DOHH2 (cell line): ENCODE results near the gene C1QA.

Experiments used
- H3F3A ChIP-seq: fragments of 200-600 bp; sonication (generic), shearing (Covaris generic); 2 replicates; pipeline ENCODE4 v1.6.0; 2016; ENCODE audit warnings: antibody characterized with exemption, mild to moderate bottlenecking; ENCODE audit not compliant: control insufficient read depth, insufficient read depth
- H3K27ac ChIP-seq: fragments of 200-600 bp; sonication (generic); 2 replicates; pipeline ENCODE4 v1.5.1; 2014; ENCODE audit warnings: low read depth, mild to moderate bottlenecking, low read length, moderate library complexity
- H3K27me3 ChIP-seq: fragments of 200-600 bp; sonication (generic); 2 replicates; pipeline ENCODE4 v1.6.1; 2014; ENCODE audit warnings: mild to moderate bottlenecking, low read length, mixed read lengths; ENCODE audit not compliant: control insufficient read depth
- H3K36me3 ChIP-seq: fragments of 200-600 bp; sonication (generic); 2 replicates; pipeline ENCODE4 v1.6.1; 2014; ENCODE audit warnings: mild to moderate bottlenecking, low read length, moderate library complexity, mixed read lengths; ENCODE audit not compliant: control insufficient read depth
- H3K4me1 ChIP-seq: fragments of 200-600 bp; sonication (generic); 2 replicates; pipeline ENCODE4 v1.6.1; 2014; ENCODE audit warnings: mild to moderate bottlenecking, low read length, mixed read lengths; ENCODE audit not compliant: control insufficient read depth
- H3K4me2 ChIP-seq: fragments of 200-600 bp; sonication (generic); 2 replicates; pipeline ENCODE4 v1.6.0; 2014; ENCODE audit warnings: mild to moderate bottlenecking, low read length, moderate library complexity
- H3K4me3 ChIP-seq: fragments of 200-600 bp; sonication (generic); 2 replicates; pipeline ENCODE4 v1.5.1; 2014; ENCODE audit warnings: mild to moderate bottlenecking, low read length, mixed read lengths
- H3K79me2 ChIP-seq: fragments of 200-600 bp; sonication (generic); 2 replicates; pipeline ENCODE4 v1.6.1; 2014; ENCODE audit warnings: mild to moderate bottlenecking, low read length, mixed read lengths; ENCODE audit not compliant: control insufficient read depth
- H3K9me2 ChIP-seq: fragments of 200-600 bp; sonication (generic); replicated peaks from 2 replicates; pipeline ENCODE4 v1.6.1; 2014; ENCODE audit warnings: mild to moderate bottlenecking, low read length, mixed read lengths; ENCODE audit not compliant: control insufficient read depth
- H3K9me3 ChIP-seq: fragments of 200-600 bp; sonication (generic); 2 replicates; pipeline ENCODE4 v1.6.1; 2014; ENCODE audit warnings: antibody characterized with exemption, low read length, mixed read lengths; ENCODE audit not compliant: control insufficient read depth, insufficient read depth
- H4K20me1 ChIP-seq: fragments of 200-600 bp; sonication (generic); 2 replicates; pipeline ENCODE4 v1.6.0; 2014; ENCODE audit warnings: low read depth, mild to moderate bottlenecking, antibody characterized with exemption, low read length, moderate library complexity; ENCODE audit not compliant: control insufficient read depth, insufficient read depth
- EZH2phosphoT487 ChIP-seq: fragments of 200-600 bp; sonication (generic); IDR thresholded peaks from 2 replicates; pipeline ENCODE4 v1.6.1; 2017; ENCODE audit warnings: borderline replicate concordance, mild to moderate bottlenecking, antibody characterized with exemption, low read length, moderate library complexity, mixed read lengths
- TF ChIP-seq, protein P1 (sequence below): fragments of 200-600 bp; sonication (generic); IDR thresholded peaks from one replicate; pipeline ENCODE4 v1.5.1; 2014; ENCODE audit warnings: antibody characterized with exemption, mild to moderate bottlenecking, low read depth, low read length; ENCODE audit not compliant: poor library complexity, severe bottlenecking

C1QA gene

DNA sequence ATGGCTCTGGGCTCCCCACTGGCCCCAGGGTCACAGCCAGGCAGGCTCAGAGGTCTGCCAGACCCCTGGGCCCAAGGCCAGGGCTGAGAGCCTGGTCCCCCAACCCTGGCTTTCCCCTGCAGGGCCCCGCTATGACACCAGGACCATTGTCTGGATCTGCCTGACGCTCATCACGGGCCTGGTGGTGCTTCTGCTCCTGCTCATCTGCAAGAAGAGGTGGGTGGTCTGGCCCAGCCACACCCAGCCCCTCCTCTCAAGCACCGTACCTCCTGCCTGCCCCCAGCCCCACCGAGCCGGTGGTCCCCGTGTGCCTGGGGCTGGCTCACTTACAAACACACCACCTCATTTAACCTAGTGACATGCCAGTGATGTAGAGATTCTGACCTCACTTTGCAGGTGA lies 41.3 kb upstream of the C1QA start:
- H3K36me3 ChIP-seq, result no peaks in the 10 kb centered on the region
- H3K27ac ChIP-seq, result no peak overlapping the region
- no peak overlapping the region for H3K4me2 ChIP-seq
- no peaks in the 10 kb centered on the region for H3K79me2 ChIP-seq
- no peaks in the 10 kb centered on the region for H3K9me2 ChIP-seq
- TF ChIP-seq EZH2phosphoT487, result no peak
- TF ChIP-seq, protein P1, sequence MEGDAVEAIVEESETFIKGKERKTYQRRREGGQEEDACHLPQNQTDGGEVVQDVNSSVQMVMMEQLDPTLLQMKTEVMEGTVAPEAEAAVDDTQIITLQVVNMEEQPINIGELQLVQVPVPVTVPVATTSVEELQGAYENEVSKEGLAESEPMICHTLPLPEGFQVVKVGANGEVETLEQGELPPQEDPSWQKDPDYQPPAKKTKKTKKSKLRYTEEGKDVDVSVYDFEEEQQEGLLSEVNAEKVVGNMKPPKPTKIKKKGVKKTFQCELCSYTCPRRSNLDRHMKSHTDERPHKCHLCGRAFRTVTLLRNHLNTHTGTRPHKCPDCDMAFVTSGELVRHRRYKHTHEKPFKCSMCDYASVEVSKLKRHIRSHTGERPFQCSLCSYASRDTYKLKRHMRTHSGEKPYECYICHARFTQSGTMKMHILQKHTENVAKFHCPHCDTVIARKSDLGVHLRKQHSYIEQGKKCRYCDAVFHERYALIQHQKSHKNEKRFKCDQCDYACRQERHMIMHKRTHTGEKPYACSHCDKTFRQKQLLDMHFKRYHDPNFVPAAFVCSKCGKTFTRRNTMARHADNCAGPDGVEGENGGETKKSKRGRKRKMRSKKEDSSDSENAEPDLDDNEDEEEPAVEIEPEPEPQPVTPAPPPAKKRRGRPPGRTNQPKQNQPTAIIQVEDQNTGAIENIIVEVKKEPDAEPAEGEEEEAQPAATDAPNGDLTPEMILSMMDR, result no peak
- no peaks in the 10 kb centered on the region for H3K27me3 ChIP-seq
- H3F3A ChIP-seq, result no peaks in the 10 kb centered on the region
- no peaks in the 10 kb centered on the region for H4K20me1 ChIP-seq
- no peak overlapping the region for H3K4me3 ChIP-seq
- no peaks in the 10 kb centered on the region for H3K4me1 ChIP-seq
- no peaks in the 10 kb centered on the region for H3K9me3 ChIP-seq

DNA sequence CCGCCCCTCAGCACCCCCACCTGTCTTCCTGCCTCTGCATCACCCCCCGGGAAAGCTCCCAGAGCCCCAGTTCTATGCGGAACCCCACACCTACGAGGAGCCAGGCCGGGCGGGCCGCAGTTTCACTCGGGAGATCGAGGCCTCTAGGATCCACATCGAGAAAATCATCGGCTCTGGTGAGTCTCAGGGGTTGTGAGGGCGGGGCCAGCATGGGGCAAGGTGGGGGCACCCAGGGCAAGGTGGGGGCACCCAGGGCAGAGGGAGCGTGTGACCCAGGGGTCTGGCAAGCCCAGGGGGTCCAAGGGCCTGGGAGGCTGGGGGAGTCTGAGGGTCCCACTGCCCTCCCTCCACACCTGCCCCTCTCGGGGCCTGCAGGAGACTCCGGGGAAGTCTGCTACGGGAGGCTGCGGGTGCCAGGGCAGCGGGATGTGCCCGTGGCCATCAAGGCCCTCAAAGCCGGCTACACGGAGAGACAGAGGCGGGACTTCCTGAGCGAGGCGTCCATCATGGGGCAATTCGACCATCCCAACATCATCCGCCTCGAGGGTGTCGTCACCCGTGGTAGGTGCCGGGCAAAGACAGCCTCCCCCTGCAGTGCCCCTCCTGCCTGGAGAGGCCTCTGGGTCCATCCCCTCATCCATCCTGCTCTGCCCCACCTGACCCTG lies 39.0 kb upstream of the C1QA start:
- Histone ChIP-seq H3K9me3 (no peaks in the 10 kb centered on the region), H3F3A (no peaks in the 10 kb centered on the region), H3K4me1 (no peaks in the 10 kb centered on the region), H3K9me2 (no peaks in the 10 kb centered on the region), H3K36me3 (no peaks in the 10 kb centered on the region), H3K4me2 (no peak overlapping the region), H3K79me2 (no peaks in the 10 kb centered on the region), H3K27me3 (no peaks in the 10 kb centered on the region), H3K4me3 (no peak overlapping the region), H4K20me1 (no peaks in the 10 kb centered on the region), H3K27ac (no peak overlapping the region)
- TF ChIP-seq EZH2phosphoT487, result no peak
- TF ChIP-seq, protein P1, result no peak

DNA sequence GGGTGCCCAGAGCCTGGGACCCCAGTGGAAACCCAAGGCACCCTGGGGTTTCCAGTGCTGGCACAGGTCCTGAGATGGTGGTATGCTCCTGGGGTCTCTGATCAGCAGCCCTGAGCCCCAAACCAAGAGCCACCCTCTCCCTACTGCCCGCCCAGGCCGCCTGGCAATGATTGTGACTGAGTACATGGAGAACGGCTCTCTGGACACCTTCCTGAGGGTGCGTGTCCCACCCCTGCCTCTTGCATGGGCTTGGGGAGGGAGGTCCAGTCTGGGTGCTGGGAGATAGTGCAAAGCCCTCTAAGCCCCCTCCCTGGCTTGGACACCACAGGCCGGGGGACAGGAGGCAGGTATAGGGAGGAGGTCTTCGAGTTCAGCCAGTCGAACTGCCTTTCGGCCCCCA lies 38.4 kb upstream of the C1QA start:
- no peaks in the 10 kb centered on the region for H3K4me1 ChIP-seq
- H3F3A ChIP-seq, result no peaks in the 10 kb centered on the region
- no peak overlapping the region for H3K27ac ChIP-seq
- H4K20me1 ChIP-seq, result no peaks in the 10 kb centered on the region
- H3K9me3 ChIP-seq, result no peaks in the 10 kb centered on the region
- no peaks in the 10 kb centered on the region for H3K79me2 ChIP-seq
- no peaks in the 10 kb centered on the region for H3K27me3 ChIP-seq
- no peak overlapping the region for H3K4me2 ChIP-seq
- TF ChIP-seq EZH2phosphoT487, result no peak
- TF ChIP-seq, protein P1, result no peak
- no peaks in the 10 kb centered on the region for H3K9me2 ChIP-seq
- no peak overlapping the region for H3K4me3 ChIP-seq
- no peaks in the 10 kb centered on the region for H3K36me3 ChIP-seq
